ENCODE measurements around the gene PIK3R5. TPM values are rescaled to one million over a fixed set of nuclear protein-coding genes. Genes with fewer than 3 reads are reported as not detected.

The PIK3R5 gene
- total and polyA plus RNA-seq, 2 donors (not counting 3 experiments of a cell fraction or from before 2014, with no cell fraction given) = not detected

DNA sequence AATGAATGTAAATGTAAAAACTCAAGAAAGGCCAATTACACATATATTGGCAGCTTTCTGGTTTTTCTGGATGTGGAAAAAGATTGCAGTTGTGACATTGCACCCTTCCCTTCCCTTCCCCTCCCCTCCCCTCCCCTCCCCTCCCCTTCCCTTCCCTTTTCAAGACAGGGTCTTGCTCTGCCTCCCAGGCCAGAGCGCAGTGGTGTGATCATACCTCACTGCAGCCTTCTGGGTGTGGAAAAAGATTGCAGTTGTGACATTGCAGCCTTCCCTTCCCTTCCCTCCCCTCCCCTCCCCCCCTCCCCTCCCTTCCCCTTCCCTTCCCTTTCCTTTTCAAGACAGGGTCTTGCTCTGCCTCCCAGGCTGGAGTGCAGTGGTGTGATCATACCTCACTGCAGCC is 41.7 kb downstream of the PIK3R5 start:
- Histone ChIP-seq H3K27me3 (ENCODE audit: control insufficient read depth in 2 of 2, insufficient read depth in 2 of 2, low read length in 2 of 2) (no peaks in the 10 kb centered on the region), H3K4me1 (ENCODE audit: control insufficient read depth, extremely low read depth, insufficient read depth, low read length) (peaks cover 5% of the 10 kb centered on the region), H3K36me3 (ENCODE audit: control insufficient read depth in 2 of 2, extremely low read depth in 1 of 2, insufficient read depth in 2 of 2, low read length in 2 of 2) (no peaks in the 10 kb centered on the region), H3K4me3 (replicated peaks in 1 of 3; ENCODE audit: insufficient read depth in 1 of 3, low read depth in 1 of 3, low read length in 3 of 3) (no peak overlapping the region), H3K4me2 (ENCODE audit: insufficient read depth, low read length) (no peak overlapping the region), H4K20me1 (replicated peaks; ENCODE audit: control insufficient read depth, extremely low read depth, insufficient read depth, low read length) (no peaks in the 10 kb centered on the region), H3K27ac (ENCODE audit: insufficient read depth, low read depth, low read length) (no peak overlapping the region), H2AFZ (ENCODE audit: low read depth, low read length) (no peak overlapping the region), H3K9me1 (replicated peaks; ENCODE audit: control insufficient read depth, extremely low read depth, insufficient read depth, low read length) (no peaks in the 10 kb centered on the region), H3K9ac (replicated peaks; ENCODE audit: extremely low read depth, insufficient read depth, low read length) (no peak overlapping the region), H3K9me3 (replicated peaks; ENCODE audit: control insufficient read depth, insufficient read depth, low read length) (peaks cover 2% of the 10 kb centered on the region), H3K79me2 (ENCODE audit: control insufficient read depth, insufficient read depth, low read length) (no peaks in the 10 kb centered on the region)
- dilution Hi-C loops (cut with MboI; ENCODE audit: extremely low pct_ligation_motif_present, low sequenced_read_pairs) (no loop called here), intact Hi-C loops (cut with micrococcal nuclease) (no loop called here)
- ChIA-PET CTCF (no interaction called here), POLR2A (no interaction called here)
- BruUV-seq (replicated peaks) = no TSS peak
- TF ChIP-seq, protein P1, sequence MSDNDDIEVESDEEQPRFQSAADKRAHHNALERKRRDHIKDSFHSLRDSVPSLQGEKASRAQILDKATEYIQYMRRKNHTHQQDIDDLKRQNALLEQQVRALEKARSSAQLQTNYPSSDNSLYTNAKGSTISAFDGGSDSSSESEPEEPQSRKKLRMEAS (IDR thresholded peaks at IDR 0.05; ENCODE audit: insufficient read depth, insufficient read length) = no peak
- no peak for TF ChIP-seq POLR2AphosphoS5 (IDR thresholded peaks at IDR 0.05; ENCODE audit: insufficient read depth, low read depth, low read length)
- FAIRE-seq (no peak), DNase-seq (ENCODE audit: low read depth, low spot score) (no peak)

DNA sequence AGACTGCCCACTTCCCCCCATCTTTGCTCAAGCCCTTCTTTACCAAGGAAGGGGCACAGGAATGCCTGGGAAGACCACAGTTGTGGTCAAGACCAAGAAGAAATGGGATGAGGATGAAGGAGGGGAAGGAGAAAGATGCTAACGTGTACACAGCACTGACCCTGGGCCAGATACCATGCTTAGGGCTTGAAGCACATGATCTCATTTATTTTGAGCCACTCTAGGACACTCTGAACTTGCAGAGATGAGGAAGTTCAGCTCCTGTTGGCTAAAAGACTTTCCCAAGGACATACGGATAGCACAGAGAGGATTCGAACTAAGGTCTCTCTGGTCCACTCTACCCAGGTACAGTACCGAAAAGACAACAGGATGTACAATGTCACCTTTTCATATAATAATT is 42.6 kb downstream of the PIK3R5 start:
- H3K9ac ChIP-seq (replicated peaks; ENCODE audit: extremely low read depth, insufficient read depth, low read length) = no peak overlapping the region
- H3K9me1 ChIP-seq (replicated peaks; ENCODE audit: control insufficient read depth, extremely low read depth, insufficient read depth, low read length) = no peaks in the 10 kb centered on the region
- H3K4me3 ChIP-seq (replicated peaks in 1 of 3; ENCODE audit: insufficient read depth in 1 of 3, low read depth in 1 of 3, low read length in 3 of 3) = no peak overlapping the region
- dilution Hi-C loops (cut with MboI; ENCODE audit: extremely low pct_ligation_motif_present, low sequenced_read_pairs) = no loop called here
- CTCF ChIA-PET = no interaction called here
- H3K9me3 ChIP-seq (replicated peaks; ENCODE audit: control insufficient read depth, insufficient read depth, low read length) = peaks cover 2% of the 10 kb centered on the region
- peaks cover 5% of the 10 kb centered on the region for H3K4me1 ChIP-seq (ENCODE audit: control insufficient read depth, extremely low read depth, insufficient read depth, low read length)
- DNase-seq (ENCODE audit: low read depth, low spot score) = no peak
- H3K27me3 ChIP-seq (ENCODE audit: control insufficient read depth in 2 of 2, insufficient read depth in 2 of 2, low read length in 2 of 2) = no peaks in the 10 kb centered on the region
- TF ChIP-seq CTCF (IDR thresholded peaks at IDR 0.05; ENCODE audit: extremely low read depth in 1 of 2, insufficient read depth in 1 of 2, low read depth in 1 of 2, low read length in 2 of 2) (no peak), EZH2 (IDR thresholded peaks at IDR 0.05; ENCODE audit: borderline replicate concordance, low read depth, low read length, severe bottlenecking) (no peak), POLR2A (IDR thresholded peaks at IDR 0.05; ENCODE audit: low read depth, low read length) (no peak), GATA2 (IDR thresholded peaks at IDR 0.05; ENCODE audit: insufficient read depth, insufficient read length, low read depth, low read length) (no peak), MYC (IDR thresholded peaks at IDR 0.05; ENCODE audit: low read depth, low read length) (no peak)
- intact Hi-C loops (cut with micrococcal nuclease) = no loop called here
- H3K27ac ChIP-seq (ENCODE audit: insufficient read depth, low read depth, low read length) = no peak overlapping the region
- H3K36me3 ChIP-seq (ENCODE audit: control insufficient read depth in 2 of 2, extremely low read depth in 1 of 2, insufficient read depth in 2 of 2, low read length in 2 of 2) = no peaks in the 10 kb centered on the region
- BruUV-seq (replicated peaks) = no TSS peak
- no peaks in the 10 kb centered on the region for H3K79me2 ChIP-seq (ENCODE audit: control insufficient read depth, insufficient read depth, low read length)
- no peak for FAIRE-seq
- no peak overlapping the region for H2AFZ ChIP-seq (ENCODE audit: low read depth, low read length)
- H4K20me1 ChIP-seq (replicated peaks; ENCODE audit: control insufficient read depth, extremely low read depth, insufficient read depth, low read length) = no peaks in the 10 kb centered on the region
- H3K4me2 ChIP-seq (ENCODE audit: insufficient read depth, low read length) = no peak overlapping the region
- POLR2A ChIA-PET = no interaction called here

Measured in endothelial cell of umbilical vein (primary cell).